Activated CD8-positive, alpha-beta memory T cell treated with anti-CD3 and anti-CD28 coated beads, Interleukin-2, amount 10 ng/mL, durations not matched to agents 7 days and 5 days (primary cell): ENCODE results near the gene GGA1. TPM values are rescaled to one million over a fixed set of nuclear protein-coding genes. Genes with fewer than 3 reads are reported as not detected.
A peak's percentile ranks its signal among the peaks of the same experiment; 100 is the strongest.
"Not testable (repeated sequence)": the region's sequence is repeated elsewhere in the genome, so short reads cannot be mapped to it uniquely, and the experiment has no call there.

ENCODE experiments used
- ATAC-seq: fragments of 150-1000 bp; cut with Tn5 transposase; one replicate; pipeline ENCODE4 v1.10.0; 2021; ENCODE audit warnings: moderate library complexity
- CTCF ChIA-PET: fragments of 350-600 bp; sonication (Branson Sonifier 250); formaldehyde crosslinking; loops from one replicate; lab custom pipeline; 2021; ENCODE audit warnings: antibody characterized with exemption; lab: Charles Lee
- DNase-seq: peaks from one replicate; pipeline ENCODE4 v3.0.0-alpha.2; 2020
- H3K27ac Mint-ChIP-seq: one replicate; pipeline ENCODE4 v1.8.0; 2021; ENCODE audit warnings: mild to moderate bottlenecking, mixed read lengths
- H3K27me3 Mint-ChIP-seq: one replicate; pipeline ENCODE4 v1.8.0; 2021; ENCODE audit warnings: mixed read lengths
- H3K36me3 Mint-ChIP-seq: one replicate; pipeline ENCODE4 v1.8.0; 2021; ENCODE audit warnings: mild to moderate bottlenecking, mixed read lengths
- H3K4me1 Mint-ChIP-seq: one replicate; pipeline ENCODE4 v1.8.0; 2021; ENCODE audit warnings: mixed read lengths
- H3K4me3 Mint-ChIP-seq: one replicate; pipeline ENCODE4 v1.8.0; 2021; ENCODE audit warnings: mild to moderate bottlenecking, moderate library complexity, mixed read lengths
- H3K9me3 Mint-ChIP-seq: one replicate; pipeline ENCODE4 v1.8.0; 2022; ENCODE audit warnings: low read depth, mixed read lengths
- total RNA-seq, 2 experiments: library from RNA; stranded (reverse); gene quantifications; one replicate each; pipeline ENCODE4 v1.2.3, GENCODE V29; 2021

Gene GGA1
- total RNA-seq, 2 experiments from 2014 or later = 76.9 to 85.9 TPM

GRCh38 chr22:37607010-37607934, 1.4 kb upstream of the GGA1 start:
- peaks cover 53% of the 10 kb centered on the region for H3K4me1 Mint-ChIP-seq
- peaks cover 1% of the 10 kb centered on the region for H3K36me3 Mint-ChIP-seq
- H3K27me3 Mint-ChIP-seq = peaks cover 7% of the 10 kb centered on the region
- peak overlapping the region; percentile 94 for H3K27ac Mint-ChIP-seq
- H3K4me3 Mint-ChIP-seq = peak overlapping the region; percentile 67
- DNase-seq (peak; percentile 93), ATAC-seq (peak; percentile 34)
- CTCF ChIA-PET = interaction anchor here (0.6 to 8.7 kb wide), 35 partner anchors 8 to 1091 kb away, joined by 3 to 156 read pairs (median 5); partner anchors contain the start of genes IFT27, LGALS1, MFNG and NOL12
- H3K9me3 Mint-ChIP-seq = no peaks in the 10 kb centered on the region

- Mint-ChIP-seq H3K4me3 (peak overlapping the region; percentile 67), H3K4me1 (peaks cover 56% of the 10 kb centered on the region), H3K27ac (peak overlapping the region; percentile 94), H3K9me3 (no peaks in the 10 kb centered on the region), H3K36me3 (peaks cover 3% of the 10 kb centered on the region), H3K27me3 (no peaks in the 10 kb centered on the region)
- CTCF ChIA-PET = interaction anchor here (0.6 to 8.7 kb wide), 27 partner anchors 9 to 1090 kb away, joined by 3 to 156 read pairs (median 6); partner anchors contain the start of genes IFT27, LGALS1, NOL12 and PDXP
- peak; percentile 5 for ATAC-seq
- DNase-seq = no peak
These were observed 628 bp upstream of the GGA1 start for GRCh38 chr22:37607935-37608476.

GRCh38 chr22:37609240-37610152, 862 bp downstream of the GGA1 start:
- Mint-ChIP-seq H3K4me1 (peaks cover 58% of the 10 kb centered on the region), H3K27ac (peak overlapping the region; percentile 89), H3K27me3 (no peaks in the 10 kb centered on the region), H3K36me3 (peaks cover 3% of the 10 kb centered on the region), H3K4me3 (peak overlapping the region; percentile 89), H3K9me3 (no peaks in the 10 kb centered on the region)
- CTCF ChIA-PET = interaction anchor here (0.8 to 8.7 kb wide), 14 partner anchors 10 to 410 kb away, joined by 3 to 156 read pairs (median 35); partner anchors contain the start of genes LGALS1, NOL12 and SH3BP1
- DNase-seq (peak; percentile 52), ATAC-seq (no peak)

GRCh38 chr22:37610153-37610475, 1.5 kb downstream of the GGA1 start:
- not testable (repeated sequence) for H3K27me3 Mint-ChIP-seq, H3K36me3 Mint-ChIP-seq, DNase-seq

GRCh38 chr22:37610480-37611129, 2.0 kb downstream of the GGA1 start:
- Mint-ChIP-seq H3K4me3 (peak overlapping the region; percentile 89), H3K4me1 (peaks cover 48% of the 10 kb centered on the region), H3K27me3 (no peaks in the 10 kb centered on the region), H3K9me3 (no peaks in the 10 kb centered on the region), H3K36me3 (peaks cover 5% of the 10 kb centered on the region), H3K27ac (peak overlapping the region; percentile 59)
- DNase-seq (no peak), ATAC-seq (no peak)
- CTCF ChIA-PET = interaction anchor here (1.1 to 8.7 kb wide), 7 partner anchors 9 to 74 kb away, joined by 4 to 156 read pairs (median 7); partner anchors contain the start of genes NOL12 and SH3BP1

More at GRCh38 chr22:37610153-37610475, 1.5 kb downstream of the GGA1 start:
- Mint-ChIP-seq H3K27ac (peak overlapping the region; percentile 89), H3K4me3 (peak overlapping the region; percentile 89), H3K4me1 (peaks cover 53% of the 10 kb centered on the region)
- H3K9me3 Mint-ChIP-seq, ATAC-seq: not testable (repeated sequence)
- CTCF ChIA-PET = interaction anchor here (0.8 to 8.7 kb wide), 10 partner anchors 9 to 410 kb away, joined by 3 to 156 read pairs (median 37); partner anchors contain the start of genes NOL12 and SH3BP1

GRCh38 chr22:37611207-37611606, 2.6 kb downstream of the GGA1 start:
- Mint-ChIP-seq H3K4me1 (peaks cover 42% of the 10 kb centered on the region), H3K4me3 (no peak overlapping the region), H3K36me3 (peaks cover 6% of the 10 kb centered on the region), H3K9me3 (no peaks in the 10 kb centered on the region), H3K27me3 (no peaks in the 10 kb centered on the region), H3K27ac (peak overlapping the region; percentile 59)
- CTCF ChIA-PET = interaction anchor here (0.7 to 8.7 kb wide), 5 partner anchors 11 to 73 kb away, joined by 3 to 98 read pairs (median 6); partner anchors contain the start of gene NOL12
- no peak for ATAC-seq
- no peak for DNase-seq

- CTCF ChIA-PET = interaction anchor here (5.4 to 34.1 kb wide), 3 partner anchors 8 to 54 kb away, joined by 38 to 1064 read pairs (median 298); partner anchors contain the start of genes GGA1, LGALS1, NOL12 and PDXP
- Mint-ChIP-seq H3K9me3 (no peaks in the 10 kb centered on the region), H3K36me3 (peaks cover 11% of the 10 kb centered on the region), H3K27ac (no peak overlapping the region), H3K27me3 (no peaks in the 10 kb centered on the region), H3K4me1 (peaks cover 8% of the 10 kb centered on the region), H3K4me3 (no peak overlapping the region)
- DNase-seq (no peak), ATAC-seq (no peak)
These were observed 7.8 kb downstream of the GGA1 start for GRCh38 chr22:37616201-37617083.

- CTCF ChIA-PET = interaction anchor here (5.4 to 34.1 kb wide), 3 partner anchors 9 to 53 kb away, joined by 38 to 1064 read pairs (median 298); partner anchors contain the start of genes GGA1, LGALS1, NOL12 and PDXP
- DNase-seq = no peak
- H3K9me3 Mint-ChIP-seq = no peaks in the 10 kb centered on the region
- H3K27me3 Mint-ChIP-seq = no peaks in the 10 kb centered on the region
- no peak overlapping the region for H3K4me3 Mint-ChIP-seq
- peaks cover 8% of the 10 kb centered on the region for H3K4me1 Mint-ChIP-seq
- no peak for ATAC-seq
- H3K36me3 Mint-ChIP-seq = peaks cover 13% of the 10 kb centered on the region
- no peak overlapping the region for H3K27ac Mint-ChIP-seq
These were observed 8.8 kb downstream of the GGA1 start for GRCh38 chr22:37617431-37617830.

GRCh38 chr22:37618072-37618656, 9.5 kb downstream of the GGA1 start:
- CTCF ChIA-PET = interaction anchor here (5.4 to 34.1 kb wide), 3 partner anchors 10 to 52 kb away, joined by 38 to 1064 read pairs (median 298); partner anchors contain the start of genes GGA1, LGALS1, NOL12 and PDXP
- no peak for ATAC-seq

GRCh38 chr22:37618674-37619073, 10.0 kb downstream of the GGA1 start:
- CTCF ChIA-PET = interaction anchor here (5.4 to 34.1 kb wide), 3 partner anchors 10 to 52 kb away, joined by 38 to 1064 read pairs (median 298); partner anchors contain the start of genes GGA1, LGALS1, NOL12 and PDXP
- Mint-ChIP-seq H3K4me3 (no peak overlapping the region), H3K4me1 (peaks cover 4% of the 10 kb centered on the region), H3K9me3 (no peaks in the 10 kb centered on the region), H3K27ac (no peak overlapping the region), H3K27me3 (no peaks in the 10 kb centered on the region), H3K36me3 (peaks cover 13% of the 10 kb centered on the region)
- no peak for DNase-seq
- ATAC-seq = no peak

More at GRCh38 chr22:37618072-37618656, 9.5 kb downstream of the GGA1 start:
- Mint-ChIP-seq H3K27ac (no peak overlapping the region), H3K27me3 (no peaks in the 10 kb centered on the region), H3K9me3 (no peaks in the 10 kb centered on the region), H3K4me3 (no peak overlapping the region), H3K4me1 (peaks cover 6% of the 10 kb centered on the region), H3K36me3 (peaks cover 13% of the 10 kb centered on the region)
- DNase-seq = no peak

- H3K36me3 Mint-ChIP-seq = peaks cover 14% of the 10 kb centered on the region
- CTCF ChIA-PET = interaction anchor here (1.1 to 34.1 kb wide), 4 partner anchors 8 to 50 kb away, joined by 4 to 1064 read pairs (median 168); partner anchors contain the start of genes GGA1, LGALS1, NOL12 and PDXP
- no peaks in the 10 kb centered on the region for H3K27me3 Mint-ChIP-seq
- peak overlapping the region; percentile 34 for H3K27ac Mint-ChIP-seq
- H3K4me1 Mint-ChIP-seq = peaks cover 10% of the 10 kb centered on the region
- DNase-seq (no peak), ATAC-seq (no peak)
- no peak overlapping the region for H3K4me3 Mint-ChIP-seq
- no peaks in the 10 kb centered on the region for H3K9me3 Mint-ChIP-seq
These were observed 11.4 kb downstream of the GGA1 start for GRCh38 chr22:37619991-37620390.
